ENCODE results near the gene EHBP1.

The EHBP1 gene

GRCh38 chr2:62705007-62705829, at the start of gene EHBP1:
TSS of gene EHBP1 (plus strand) at chr2:62705713. CDS start at chr2:62707192, 1,479 bp downstream.
- DNase-seq (ENCODE audit: low spot score) = peak; percentile 98

GRCh38 chr2:62657783-62658182, 47.7 kb upstream of the EHBP1 start:
- no peak for DNase-seq (ENCODE audit: low spot score)

- DNase-seq (ENCODE audit: low spot score) = no peak
These were observed 46.6 kb upstream of the EHBP1 start for GRCh38 chr2:62658891-62659290.

- DNase-seq (ENCODE audit: low spot score) = no peak
These were observed 45.4 kb upstream of the EHBP1 start for GRCh38 chr2:62660087-62660486.

- no peak for DNase-seq (ENCODE audit: low spot score)
These were observed 44.8 kb upstream of the EHBP1 start for GRCh38 chr2:62660582-62661262.

- DNase-seq (ENCODE audit: low spot score) = no peak
These were observed 44.3 kb upstream of the EHBP1 start for GRCh38 chr2:62661263-62661635.

- no peak for DNase-seq (ENCODE audit: low spot score)
These were observed 43.4 kb upstream of the EHBP1 start for GRCh38 chr2:62662131-62662530.

GRCh38 chr2:62662554-62662953, 43.0 kb upstream of the EHBP1 start:
- no peak for DNase-seq (ENCODE audit: low spot score)

- no peak for DNase-seq (ENCODE audit: low spot score)
These were observed 42.1 kb upstream of the EHBP1 start for GRCh38 chr2:62663411-62663810.

GRCh38 chr2:62663920-62664795, 41.4 kb upstream of the EHBP1 start:
- DNase-seq (ENCODE audit: low spot score) = no peak

GRCh38 chr2:62665446-62665845, 40.1 kb upstream of the EHBP1 start:
- DNase-seq (ENCODE audit: low spot score) = no peak

GRCh38 chr2:62669180-62669579, 36.3 kb upstream of the EHBP1 start:
- no peak for DNase-seq (ENCODE audit: low spot score)

GRCh38 chr2:62672601-62673000, 32.9 kb upstream of the EHBP1 start:
- DNase-seq (ENCODE audit: low spot score) = no peak

- DNase-seq (ENCODE audit: low spot score) = no peak
These were observed 30.5 kb upstream of the EHBP1 start for GRCh38 chr2:62675062-62675461.

- no peak for DNase-seq (ENCODE audit: low spot score)
These were observed 20.3 kb upstream of the EHBP1 start for GRCh38 chr2:62685256-62685655.

GRCh38 chr2:62686012-62686685, 19.4 kb upstream of the EHBP1 start:
- no peak for DNase-seq (ENCODE audit: low spot score)

- no peak for DNase-seq (ENCODE audit: low spot score)
These were observed 17.9 kb upstream of the EHBP1 start for GRCh38 chr2:62687636-62688035.

GRCh38 chr2:62688771-62689170, 16.7 kb upstream of the EHBP1 start:
- no peak for DNase-seq (ENCODE audit: low spot score)

- DNase-seq (ENCODE audit: low spot score) = no peak
These were observed 14.3 kb upstream of the EHBP1 start for GRCh38 chr2:62691186-62691585.

GRCh38 chr2:62692225-62692624, 13.3 kb upstream of the EHBP1 start:
- no peak for DNase-seq (ENCODE audit: low spot score)

- DNase-seq (ENCODE audit: low spot score) = no peak
These were observed 6.9 kb upstream of the EHBP1 start for GRCh38 chr2:62698653-62699052.

GRCh38 chr2:62704654-62705006, 883 bp upstream of the EHBP1 start:
- no peak for DNase-seq (ENCODE audit: low spot score)
